HL-60 (cell line): Measurements from ENCODE around the gene IRF4.

Experiments
- DNase-seq, 2 experiments: peaks; one replicate each; pipeline ENCODE4 v3.0.0-alpha.2; 2010 to 2020; ENCODE audit warnings: low read depth in 1 of 2, low spot score in 1 of 2
- H3K27ac ChIP-seq: fragments of 250-450 bp; sonication (Bioruptor Pico); replicated peaks from 2 replicates; pipeline ENCODE4 v1.5.1; 2020; ENCODE audit warnings: mild to moderate bottlenecking, moderate library complexity
- H3K27me3 ChIP-seq: fragments of 250-450 bp; sonication (Bioruptor Pico); 2 replicates; pipeline ENCODE4 v1.5.1; 2021; ENCODE audit warnings: mild to moderate bottlenecking, moderate library complexity; ENCODE audit not compliant: insufficient read depth, poor library complexity, severe bottlenecking
- H3K4me3 ChIP-seq: replicated peaks from 2 replicates; pipeline ENCODE4 v1.5.1; 2011; ENCODE audit warnings: mild to moderate bottlenecking, control low read depth, low read length; ENCODE audit not compliant: insufficient read depth
- CTCF ChIP-seq: IDR thresholded peaks from one replicate; pipeline ENCODE4 v1.5.1; 2011; ENCODE audit warnings: low read length, control low read depth, inconsistent platforms; ENCODE audit not compliant: insufficient read depth
- GABPA ChIP-seq: IDR thresholded peaks from 2 replicates; pipeline ENCODE4 v1.6.1; 2012; ENCODE audit warnings: low read depth
- POLR2AphosphoS5 ChIP-seq: IDR thresholded peaks from 2 replicates; pipeline ENCODE4 v1.6.1; 2012; ENCODE audit warnings: low read depth
- REST ChIP-seq: IDR thresholded peaks from 2 replicates; pipeline ENCODE4 v1.6.1; 2012; ENCODE audit warnings: low read depth; ENCODE audit not compliant: insufficient replicate concordance
- SPI1 ChIP-seq: IDR thresholded peaks from 2 replicates; pipeline ENCODE4 v1.6.1; 2012; ENCODE audit warnings: low read depth, mild to moderate bottlenecking, borderline replicate concordance

Gene IRF4

GRCh38 chr6:345747-346385 lies 45.7 kb upstream of the IRF4 start:
- DNase-seq = no peak
- no peak overlapping the region for H3K27ac ChIP-seq
- H3K4me3 ChIP-seq = no peak overlapping the region
- TF ChIP-seq POLR2AphosphoS5 (no peak), CTCF (no peak), SPI1 (no peak), REST (no peak), GABPA (no peak)
- H3K27me3 ChIP-seq = no peaks in the 10 kb centered on the region

- no peak for DNase-seq
- H3K27me3 ChIP-seq = no peaks in the 10 kb centered on the region
- no peak overlapping the region for H3K27ac ChIP-seq
- TF ChIP-seq CTCF = no peak
- TF ChIP-seq SPI1 = no peak
- no peak for TF ChIP-seq REST
- TF ChIP-seq GABPA = no peak
- no peak for TF ChIP-seq POLR2AphosphoS5
- H3K4me3 ChIP-seq = no peak overlapping the region
These were observed 45.0 kb upstream of the IRF4 start for GRCh38 chr6:346386-347030.

- H3K27me3 ChIP-seq = no peaks in the 10 kb centered on the region
- H3K27ac ChIP-seq = no peak overlapping the region
- no peak overlapping the region for H3K4me3 ChIP-seq
- no peak for DNase-seq
- TF ChIP-seq SPI1 (no peak), REST (no peak), POLR2AphosphoS5 (no peak), CTCF (no peak), GABPA (no peak)
These were observed 44.3 kb upstream of the IRF4 start for GRCh38 chr6:347232-347631.
